ENCODE results near the gene TGIF1.

Gene TGIF1

DNA sequence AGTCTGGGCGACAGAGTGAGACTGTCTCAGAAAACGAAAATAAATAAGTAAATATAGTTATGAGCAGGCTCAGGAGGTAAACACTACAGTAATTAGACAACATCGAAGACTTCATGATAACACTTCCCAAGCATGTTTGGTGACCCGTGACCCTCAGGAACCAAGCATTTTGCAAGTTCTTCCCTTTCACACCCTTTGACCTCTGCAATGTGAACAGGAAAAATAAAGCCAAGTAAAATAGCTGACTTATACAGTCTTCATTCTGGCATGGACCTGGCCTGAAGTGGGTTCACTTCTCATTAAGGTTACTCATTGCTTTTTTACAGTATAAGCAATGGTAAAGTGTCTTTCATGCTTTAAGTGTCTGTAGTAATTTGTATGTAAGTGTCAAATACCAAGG is 15.3 kb upstream of the TGIF1 start:
- no peak for DNase-seq (ENCODE audit: low spot score)

DNA sequence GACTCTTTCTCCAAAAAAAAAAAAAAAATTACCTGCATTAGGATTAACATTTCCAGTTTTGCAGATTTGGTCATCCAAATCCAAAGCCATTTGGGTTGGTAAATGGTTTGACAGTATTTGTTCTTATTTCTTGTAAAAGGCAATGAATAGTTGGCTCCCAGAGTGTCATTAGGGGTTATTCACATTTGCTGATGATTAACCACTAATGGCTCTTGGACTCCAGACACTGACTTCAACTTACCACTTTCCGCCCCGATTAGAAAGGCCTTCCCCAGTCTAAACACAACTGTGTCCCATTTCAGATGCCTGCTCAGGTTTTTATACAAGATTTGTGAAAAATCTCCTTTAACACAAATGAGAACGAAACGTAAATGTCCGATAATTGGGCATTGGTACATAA is 9.6 kb upstream of the TGIF1 start:
- no peak for DNase-seq (ENCODE audit: low spot score)

- no peak for DNase-seq (ENCODE audit: low spot score)
Measured at GRCh38 chr18:3441290-3441689, 8.7 kb upstream of the TGIF1 start.

DNA sequence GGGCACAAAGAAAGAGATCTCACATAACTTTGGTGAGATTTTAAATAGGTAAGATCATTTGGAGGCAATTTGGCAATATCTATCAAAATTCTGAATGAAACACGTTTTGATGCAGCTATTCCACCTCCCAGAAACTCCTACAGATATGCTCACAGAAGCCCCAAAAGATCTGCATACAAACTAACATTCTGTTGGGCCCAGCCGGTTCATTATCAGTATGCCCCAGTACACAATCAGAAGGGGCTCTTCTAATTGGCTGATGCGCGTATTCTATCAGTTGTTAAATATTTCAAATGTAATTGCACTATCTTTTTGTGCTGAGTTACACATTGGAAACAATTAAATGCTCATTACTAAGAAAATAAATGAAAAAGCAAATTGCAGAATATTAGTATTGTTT is 7.1 kb upstream of the TGIF1 start:
- DNase-seq (ENCODE audit: low spot score) = no peak

DNA sequence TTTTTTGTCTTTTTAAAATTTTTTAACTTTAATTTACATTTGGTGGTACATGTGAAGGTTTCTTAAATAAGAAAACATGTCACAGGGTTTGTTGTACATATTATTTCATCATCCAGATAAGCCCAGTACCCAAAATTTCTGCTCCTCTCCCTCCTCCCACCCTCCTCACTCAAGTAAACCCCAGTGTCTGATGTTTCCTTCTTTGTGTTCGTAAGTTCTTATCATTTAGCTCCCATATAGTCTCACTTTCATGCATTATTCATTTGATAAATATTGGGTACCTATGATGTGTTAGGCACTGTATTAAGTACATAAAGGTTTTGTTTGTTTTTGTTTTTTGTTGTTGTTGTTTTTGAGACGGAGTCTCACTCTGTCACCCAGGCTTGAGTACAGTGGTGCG is 5.7 kb upstream of the TGIF1 start:
- DNase-seq (ENCODE audit: low spot score) = no peak

GRCh38 chr18:3444954-3445353 is 5.0 kb upstream of the TGIF1 start:
- no peak for DNase-seq (ENCODE audit: low spot score)

GRCh38 chr18:3447068-3447894 is 2.7 kb upstream of the TGIF1 start:
- no peak for DNase-seq (ENCODE audit: low spot score)

DNA sequence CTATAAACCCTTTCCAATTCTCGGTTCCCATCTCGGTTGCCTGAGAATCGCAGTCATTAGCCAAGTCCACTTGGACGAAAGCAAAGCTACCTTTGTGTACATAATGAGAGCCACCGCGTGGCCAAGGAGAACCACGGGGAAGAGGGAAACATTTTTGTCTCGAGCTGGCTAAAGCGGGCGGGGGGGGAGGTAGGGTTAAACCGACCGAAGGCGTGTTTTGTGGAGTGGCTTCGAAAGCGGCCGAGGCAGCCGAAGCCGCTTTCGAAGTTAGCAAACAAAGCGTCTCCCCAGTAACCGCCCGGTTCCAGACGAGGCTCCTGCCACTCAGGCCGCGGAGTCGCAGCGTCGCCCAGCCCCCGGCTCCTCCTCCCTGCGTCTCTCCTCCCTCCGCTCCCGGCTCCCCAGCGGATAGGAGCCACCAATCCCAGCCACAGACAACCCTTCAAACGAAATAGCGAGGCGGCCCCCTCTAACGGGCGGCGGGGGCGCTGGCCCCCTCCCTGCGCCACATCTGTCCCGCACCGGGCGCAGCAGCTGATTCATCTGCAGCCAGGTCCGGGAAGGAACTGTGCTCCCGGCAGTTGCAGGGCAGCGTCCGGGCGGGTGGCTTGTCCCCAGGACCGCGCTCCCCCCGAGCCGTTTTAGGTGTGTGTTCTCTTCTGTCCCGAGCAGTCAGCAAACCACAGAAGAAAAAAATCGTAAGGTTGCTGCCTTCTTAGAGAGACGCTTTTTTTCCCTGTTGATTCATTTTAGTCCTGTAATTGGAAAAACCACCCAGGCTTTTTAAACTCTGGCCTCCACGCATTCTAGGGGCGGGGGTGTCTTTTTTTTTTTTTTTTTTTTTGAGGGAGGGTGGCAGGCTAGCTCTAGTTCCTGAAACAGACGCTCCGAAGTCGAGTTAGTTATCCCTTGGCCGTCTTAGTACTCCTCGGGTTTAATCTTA is 1.8 kb upstream of the TGIF1 start:
- DNase-seq (ENCODE audit: low spot score) = peak; percentile 91

DNA sequence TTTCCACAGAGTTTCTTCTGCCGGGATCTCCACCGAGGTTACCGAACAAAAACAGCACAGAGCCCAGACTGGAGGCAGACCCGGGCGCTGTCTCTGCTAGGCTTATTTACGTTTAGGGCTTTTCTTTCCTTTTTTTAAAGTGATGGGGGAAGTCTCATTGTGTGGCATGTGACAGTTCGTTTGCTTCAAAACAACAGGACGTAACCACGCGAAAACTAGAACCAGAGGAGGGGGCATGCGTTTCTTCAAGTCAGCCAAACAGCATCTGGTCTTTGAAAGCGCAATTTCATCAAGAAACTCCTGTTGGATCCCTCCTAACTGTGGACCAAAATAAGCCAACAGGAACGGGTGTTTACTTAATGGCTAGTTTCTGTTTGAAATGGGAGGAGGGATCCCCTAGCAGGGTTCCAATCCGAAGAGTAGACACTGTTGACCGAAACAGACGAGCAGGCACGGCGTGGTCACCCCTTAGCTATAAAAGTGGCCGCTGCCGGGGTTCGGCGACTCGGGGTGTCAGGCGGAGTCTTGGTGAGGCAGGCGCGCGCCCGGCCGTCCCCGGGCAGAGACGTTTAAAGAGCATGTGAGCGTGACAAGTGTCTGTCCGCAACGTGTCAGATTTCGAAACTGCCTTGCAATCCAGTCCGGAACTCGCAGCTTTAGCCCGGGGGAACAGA is 997 bp upstream of the TGIF1 start:
- peak; percentile 57 for DNase-seq (ENCODE audit: low spot score)

- DNase-seq (ENCODE audit: low spot score) = peak; percentile 75
Measured at GRCh38 chr18:3449512-3450011, 410 bp upstream of the TGIF1 start.

- DNase-seq (ENCODE audit: low spot score) = no peak
Measured at GRCh38 chr18:3450799-3451182, 819 bp downstream of the TGIF1 start.

- peak; percentile 80 for DNase-seq (ENCODE audit: low spot score)
Measured at GRCh38 chr18:3451183-3451988, 1.4 kb downstream of the TGIF1 start.

DNA sequence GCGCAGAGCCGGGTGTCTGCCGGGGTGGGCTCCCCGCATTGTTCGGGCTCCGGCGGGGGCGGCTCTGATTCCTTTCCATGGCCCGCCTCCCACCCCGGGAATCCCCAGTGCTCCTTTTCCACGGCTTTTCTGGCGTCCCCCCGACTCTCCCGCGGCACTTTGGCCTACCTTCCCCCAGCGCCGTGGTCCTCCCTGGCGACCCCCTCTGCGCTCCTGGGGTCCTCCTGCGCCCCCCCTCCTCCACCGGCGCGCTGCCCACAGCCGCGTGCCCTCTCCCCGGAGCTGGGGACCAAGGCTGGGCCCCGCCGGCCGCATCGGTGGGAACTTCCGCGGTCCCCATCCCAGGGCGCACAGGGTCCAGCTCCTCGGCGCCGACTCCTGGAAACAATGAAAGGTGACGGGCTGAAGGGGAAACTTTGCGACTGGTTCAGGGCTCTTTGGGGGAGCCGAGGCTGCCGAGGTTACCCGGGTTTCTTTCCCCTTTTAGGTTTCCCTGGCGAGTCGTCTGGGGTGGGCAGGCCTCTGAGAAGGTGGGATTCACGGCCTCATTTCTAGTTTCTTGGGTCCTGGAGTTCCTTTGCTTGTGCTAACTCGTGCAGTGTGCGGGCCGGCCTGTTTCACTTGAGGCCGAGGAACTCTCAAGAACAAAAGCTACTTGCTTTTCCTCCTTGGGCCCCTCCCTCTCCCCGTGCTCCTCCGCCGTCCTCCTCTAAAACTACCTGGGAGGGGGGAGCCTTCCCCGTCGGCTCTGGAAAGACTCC is 2.2 kb downstream of the TGIF1 start:
- DNase-seq (ENCODE audit: low spot score) = no peak

DNA sequence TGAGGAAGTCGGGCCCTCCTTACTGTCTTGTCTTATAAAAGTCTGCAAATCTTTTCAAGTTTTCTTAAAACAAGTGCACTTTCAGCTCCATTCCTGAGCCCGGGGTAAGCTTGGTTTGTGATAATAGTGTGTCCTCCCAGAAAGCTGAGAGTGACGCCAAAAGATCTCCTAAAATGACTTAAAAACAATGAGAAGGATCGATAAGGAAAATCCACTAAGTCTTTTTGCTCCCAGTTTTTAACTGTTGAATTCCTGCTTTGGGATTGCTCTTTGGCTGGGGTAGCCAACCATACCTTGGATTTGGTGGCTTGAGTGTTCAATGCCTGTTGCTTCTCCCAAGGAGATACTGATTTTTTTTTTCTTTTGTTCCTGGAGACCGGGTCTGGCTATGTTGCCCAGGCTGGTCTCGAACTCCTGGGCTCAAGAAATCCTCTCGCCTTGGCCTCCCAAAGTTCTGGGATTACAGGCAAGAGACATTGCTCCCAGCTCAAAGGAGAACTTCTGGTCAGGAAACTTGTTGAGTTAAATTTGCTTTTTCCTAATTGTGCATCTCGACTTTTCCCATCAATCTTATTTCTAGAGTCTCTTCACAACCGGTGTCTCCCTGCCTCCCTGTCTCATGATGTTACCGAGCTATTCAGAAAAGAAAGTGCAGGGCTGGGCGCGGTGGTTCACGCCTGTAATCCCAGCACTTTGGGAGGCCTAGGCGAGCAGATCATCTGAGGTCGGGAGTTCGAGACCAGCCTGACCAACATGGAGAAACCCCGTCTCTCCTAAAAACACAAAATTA is 3.0 kb downstream of the TGIF1 start:
- DNase-seq (ENCODE audit: low spot score) = no peak

DNA sequence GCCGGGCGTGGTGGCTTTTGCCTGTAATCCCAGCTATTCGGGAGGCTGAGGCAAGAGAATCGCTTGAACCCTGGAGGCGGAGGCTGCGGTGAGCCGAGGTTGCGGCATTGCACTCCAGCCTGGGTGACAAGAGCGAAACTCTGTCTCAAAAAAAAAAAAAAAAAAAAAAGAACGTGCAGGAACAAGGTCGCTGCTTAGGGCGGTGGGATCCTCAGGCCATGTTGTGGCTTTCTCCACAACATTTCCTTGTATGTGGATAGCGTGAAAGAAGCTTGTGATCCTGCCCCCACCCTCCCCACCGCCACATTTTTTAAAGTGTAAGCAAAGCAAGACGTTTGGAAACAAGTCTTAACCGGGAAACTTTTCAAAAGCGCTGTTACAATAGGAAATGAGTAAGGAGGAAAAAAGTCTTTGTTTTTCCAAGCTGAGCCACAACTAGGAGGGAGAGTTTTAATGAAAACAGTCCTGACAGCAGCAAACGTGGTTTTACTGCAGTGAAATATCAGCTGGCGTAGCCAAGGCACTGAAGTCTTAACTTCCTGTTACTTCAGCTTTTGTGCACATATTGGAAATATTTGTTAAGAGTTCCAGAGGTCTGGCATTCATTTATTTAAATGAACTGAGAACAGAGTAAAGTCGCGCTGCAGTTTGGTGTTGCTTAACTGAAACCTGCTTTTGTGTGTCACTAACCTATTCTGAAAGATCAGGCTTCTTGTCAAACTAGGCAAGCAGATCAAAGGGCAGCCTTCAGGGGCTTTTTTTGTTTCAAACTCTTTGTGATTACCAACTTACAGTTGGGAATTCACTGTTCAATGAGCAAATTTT is 3.8 kb downstream of the TGIF1 start:
- DNase-seq (ENCODE audit: low spot score) = peak; percentile 61

DNA sequence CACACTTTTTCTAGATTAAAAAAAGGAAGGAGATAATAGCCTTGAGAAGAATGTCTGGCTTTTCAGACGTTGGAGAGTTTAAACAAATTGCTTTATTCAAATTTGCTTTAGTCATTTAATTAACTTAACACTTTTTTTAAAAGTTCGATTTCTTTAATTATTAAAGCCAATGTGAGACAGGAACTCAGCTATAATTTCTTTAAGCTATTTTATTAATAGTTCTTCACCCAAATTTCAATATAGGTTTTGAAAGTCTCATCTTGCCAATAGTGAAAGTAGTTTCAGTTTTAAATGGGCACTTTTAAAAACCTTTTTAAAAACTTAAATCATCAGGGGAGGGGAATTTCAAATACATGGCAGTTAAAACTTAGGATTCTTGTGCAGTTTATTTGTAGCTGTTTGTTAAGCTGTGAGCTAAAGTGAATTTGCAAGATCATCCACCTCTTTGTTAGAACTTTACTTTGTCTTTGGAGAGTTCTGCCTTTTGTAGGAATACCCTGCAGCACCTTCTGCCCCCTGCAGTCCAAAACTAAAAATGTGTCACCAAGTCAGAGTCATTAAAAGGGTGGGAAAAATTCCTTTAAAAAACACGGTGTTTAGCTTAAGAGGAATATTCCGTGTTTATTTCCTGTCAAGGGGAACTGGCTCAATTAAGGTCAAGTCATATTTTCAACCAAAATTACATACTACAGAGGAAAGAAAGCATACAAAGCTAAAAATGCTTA is 4.6 kb downstream of the TGIF1 start:
- DNase-seq (ENCODE audit: low spot score) = peak; percentile 68

DNA sequence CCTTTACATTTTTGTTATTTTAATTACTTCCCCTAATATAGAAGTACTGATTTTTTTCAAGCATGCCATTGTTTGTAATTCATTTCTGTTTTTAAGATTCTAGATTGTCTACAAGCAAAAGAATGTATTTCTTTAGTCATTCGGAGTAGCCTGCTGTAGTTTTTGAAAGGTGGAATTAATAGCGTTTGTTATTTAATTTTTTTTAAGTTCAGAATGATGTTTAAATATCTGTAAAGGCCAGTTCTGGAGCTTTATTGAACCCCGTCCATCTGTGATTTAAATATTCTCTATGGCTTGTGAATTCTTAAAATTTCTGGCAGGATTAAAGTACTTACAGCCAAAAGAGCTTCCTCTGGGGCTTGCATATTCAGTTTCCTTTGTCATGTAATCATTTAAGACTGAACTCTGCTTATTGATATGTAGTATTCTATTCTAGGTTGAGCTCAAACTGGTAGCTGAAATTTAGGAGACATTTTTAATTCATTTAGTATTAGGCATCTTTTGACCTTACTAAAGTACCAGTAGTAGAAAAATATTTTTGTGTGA is 5.2 kb downstream of the TGIF1 start:
- DNase-seq (ENCODE audit: low spot score) = no peak

Measured in cerebellar cortex (tissue), 1 donor.